ENCODE data around the gene SCYGR1. TPM values are rescaled to one million over a fixed set of nuclear protein-coding genes. Genes with fewer than 3 reads are reported as not detected.
"Not testable (repeated sequence)": the region's sequence is repeated elsewhere in the genome, so short reads cannot be mapped to it uniquely, and the experiment has no call there.

SCYGR1 gene
- total RNA-seq, result not detected
- total RNA-seq, result 0 reads per million in 2 donors

GRCh38 chr2:227387583-227387982, at the start of gene SCYGR1:
SCYGR1 (minus strand) TSS chr2:227387949; CDS start chr2:227387949, 0 bp downstream.
- not testable (repeated sequence) for DNase-seq; H3K9me3 ChIP-seq (ENCODE audit: control insufficient read depth, low read length, poor library complexity, severe bottlenecking); H3K4me1 Mint-ChIP-seq; H3K4me3 Mint-ChIP-seq; H3K27ac Mint-ChIP-seq; ATAC-seq; H3K36me3 Mint-ChIP-seq (ENCODE audit: low read depth)
- H3K27me3 Mint-ChIP-seq, result peaks cover 24% of the 10 kb centered on the region

- ATAC-seq, result no peak
- no peak for DNase-seq
- H3K9me3 ChIP-seq (ENCODE audit: control insufficient read depth, low read length, poor library complexity, severe bottlenecking), result no peaks in the 10 kb centered on the region
- H3K4me1 Mint-ChIP-seq, result no peaks in the 10 kb centered on the region
- H3K4me3 Mint-ChIP-seq, result no peak overlapping the region
- H3K36me3 Mint-ChIP-seq (ENCODE audit: low read depth), result no peaks in the 10 kb centered on the region
- H3K27me3 Mint-ChIP-seq, result no peaks in the 10 kb centered on the region
- no peak overlapping the region for H3K27ac Mint-ChIP-seq
Observed at GRCh38 chr2:227436436-227437174, 48.9 kb upstream of the SCYGR1 start.

- H3K36me3 Mint-ChIP-seq (ENCODE audit: low read depth), result no peaks in the 10 kb centered on the region
- no peaks in the 10 kb centered on the region for H3K9me3 ChIP-seq (ENCODE audit: control insufficient read depth, low read length, poor library complexity, severe bottlenecking)
- ATAC-seq, result no peak
- no peak overlapping the region for H3K4me3 Mint-ChIP-seq
- no peaks in the 10 kb centered on the region for H3K4me1 Mint-ChIP-seq
- no peak for DNase-seq
- no peak overlapping the region for H3K27ac Mint-ChIP-seq
- no peaks in the 10 kb centered on the region for H3K27me3 Mint-ChIP-seq
Observed at GRCh38 chr2:227433171-227433570, 45.4 kb upstream of the SCYGR1 start.

GRCh38 chr2:227430639-227431038, 42.9 kb upstream of the SCYGR1 start:
- Mint-ChIP-seq H3K4me1 (no peaks in the 10 kb centered on the region), H3K4me3 (no peak overlapping the region), H3K27ac (no peak overlapping the region), H3K27me3 (no peaks in the 10 kb centered on the region), H3K36me3 (ENCODE audit: low read depth) (no peaks in the 10 kb centered on the region)
- H3K9me3 ChIP-seq (ENCODE audit: control insufficient read depth, low read length, poor library complexity, severe bottlenecking), result no peaks in the 10 kb centered on the region
- ATAC-seq, result no peak
- no peak for DNase-seq

GRCh38 chr2:227428731-227429285, 41.1 kb upstream of the SCYGR1 start:
- H3K4me3 Mint-ChIP-seq, result no peak overlapping the region

GRCh38 chr2:227423656-227424499, 36.1 kb upstream of the SCYGR1 start:
- H3K27me3 Mint-ChIP-seq, result no peaks in the 10 kb centered on the region
- H3K4me1 Mint-ChIP-seq, result no peaks in the 10 kb centered on the region
- DNase-seq (no peak), ATAC-seq (no peak)
- H3K4me3 Mint-ChIP-seq, result no peak overlapping the region
- no peaks in the 10 kb centered on the region for H3K36me3 Mint-ChIP-seq (ENCODE audit: low read depth)
- H3K9me3 ChIP-seq (ENCODE audit: control insufficient read depth, low read length, poor library complexity, severe bottlenecking), result no peaks in the 10 kb centered on the region
- no peak overlapping the region for H3K27ac Mint-ChIP-seq

More at GRCh38 chr2:227428731-227429285, 41.1 kb upstream of the SCYGR1 start:
- no peak overlapping the region for H3K27ac Mint-ChIP-seq
- H3K27me3 Mint-ChIP-seq, result no peaks in the 10 kb centered on the region
- no peaks in the 10 kb centered on the region for H3K9me3 ChIP-seq (ENCODE audit: control insufficient read depth, low read length, poor library complexity, severe bottlenecking)
- H3K4me1 Mint-ChIP-seq, result no peaks in the 10 kb centered on the region
- no peak for ATAC-seq
- H3K36me3 Mint-ChIP-seq (ENCODE audit: low read depth), result no peaks in the 10 kb centered on the region
- no peak for DNase-seq

- H3K27ac Mint-ChIP-seq, result no peak overlapping the region
- ATAC-seq, result no peak
- no peak overlapping the region for H3K4me3 Mint-ChIP-seq
Observed at GRCh38 chr2:227420087-227421052, 32.6 kb upstream of the SCYGR1 start.

GRCh38 chr2:227416701-227417100, 29.0 kb upstream of the SCYGR1 start:
- Mint-ChIP-seq H3K27ac (no peak overlapping the region), H3K27me3 (no peaks in the 10 kb centered on the region), H3K4me3 (no peak overlapping the region), H3K4me1 (peaks cover 8% of the 10 kb centered on the region), H3K36me3 (ENCODE audit: low read depth) (peaks cover 2% of the 10 kb centered on the region)
- ATAC-seq, result no peak
- H3K9me3 ChIP-seq (ENCODE audit: control insufficient read depth, low read length, poor library complexity, severe bottlenecking), result no peaks in the 10 kb centered on the region
- no peak for DNase-seq

More at GRCh38 chr2:227420087-227421052, 32.6 kb upstream of the SCYGR1 start:
- Mint-ChIP-seq H3K27me3 (no peaks in the 10 kb centered on the region), H3K36me3 (ENCODE audit: low read depth) (no peaks in the 10 kb centered on the region), H3K4me1 (no peaks in the 10 kb centered on the region)
- no peak for DNase-seq
- no peaks in the 10 kb centered on the region for H3K9me3 ChIP-seq (ENCODE audit: control insufficient read depth, low read length, poor library complexity, severe bottlenecking)

- Mint-ChIP-seq H3K27ac (no peak overlapping the region), H3K36me3 (ENCODE audit: low read depth) (peaks cover 2% of the 10 kb centered on the region), H3K4me3 (no peak overlapping the region), H3K27me3 (no peaks in the 10 kb centered on the region), H3K4me1 (peaks cover 17% of the 10 kb centered on the region)
- no peaks in the 10 kb centered on the region for H3K9me3 ChIP-seq (ENCODE audit: control insufficient read depth, low read length, poor library complexity, severe bottlenecking)
- ATAC-seq (no peak), DNase-seq (no peak)
Observed at GRCh38 chr2:227415538-227416424, 28.0 kb upstream of the SCYGR1 start.

- Mint-ChIP-seq H3K4me3 (no peak overlapping the region), H3K27ac (no peak overlapping the region)
- no peak for DNase-seq
Observed at GRCh38 chr2:227414846-227415245, 27.1 kb upstream of the SCYGR1 start.

GRCh38 chr2:227413371-227413770, 25.6 kb upstream of the SCYGR1 start:
- Mint-ChIP-seq H3K36me3 (ENCODE audit: low read depth) (peaks cover 2% of the 10 kb centered on the region), H3K4me1 (peaks cover 17% of the 10 kb centered on the region)

More at GRCh38 chr2:227414846-227415245, 27.1 kb upstream of the SCYGR1 start:
- no peak for ATAC-seq
- H3K9me3 ChIP-seq (ENCODE audit: control insufficient read depth, low read length, poor library complexity, severe bottlenecking), result no peaks in the 10 kb centered on the region
- Mint-ChIP-seq H3K4me1 (peaks cover 17% of the 10 kb centered on the region), H3K36me3 (ENCODE audit: low read depth) (peaks cover 2% of the 10 kb centered on the region), H3K27me3 (no peaks in the 10 kb centered on the region)

GRCh38 chr2:227412877-227413276, 25.1 kb upstream of the SCYGR1 start:
- ATAC-seq (no peak), DNase-seq (no peak)
- no peak overlapping the region for H3K27ac Mint-ChIP-seq
- peaks cover 2% of the 10 kb centered on the region for H3K36me3 Mint-ChIP-seq (ENCODE audit: low read depth)
- no peaks in the 10 kb centered on the region for H3K9me3 ChIP-seq (ENCODE audit: control insufficient read depth, low read length, poor library complexity, severe bottlenecking)
- H3K27me3 Mint-ChIP-seq, result no peaks in the 10 kb centered on the region
- H3K4me3 Mint-ChIP-seq, result no peak overlapping the region
- H3K4me1 Mint-ChIP-seq, result peaks cover 17% of the 10 kb centered on the region

More at GRCh38 chr2:227413371-227413770, 25.6 kb upstream of the SCYGR1 start:
- peak overlapping the region; percentile 2 for H3K27ac Mint-ChIP-seq
- no peak for DNase-seq
- no peaks in the 10 kb centered on the region for H3K9me3 ChIP-seq (ENCODE audit: control insufficient read depth, low read length, poor library complexity, severe bottlenecking)
- no peak overlapping the region for H3K4me3 Mint-ChIP-seq
- ATAC-seq, result no peak
- no peaks in the 10 kb centered on the region for H3K27me3 Mint-ChIP-seq
